ENCODE data around the gene SMPDL3B. TPM values are rescaled to one million over a fixed set of nuclear protein-coding genes. Genes with fewer than 3 reads are reported as not detected.

SMPDL3B gene
- total RNA-seq, 1 experiment from 2014 or later: 51.3 TPM

DNA sequence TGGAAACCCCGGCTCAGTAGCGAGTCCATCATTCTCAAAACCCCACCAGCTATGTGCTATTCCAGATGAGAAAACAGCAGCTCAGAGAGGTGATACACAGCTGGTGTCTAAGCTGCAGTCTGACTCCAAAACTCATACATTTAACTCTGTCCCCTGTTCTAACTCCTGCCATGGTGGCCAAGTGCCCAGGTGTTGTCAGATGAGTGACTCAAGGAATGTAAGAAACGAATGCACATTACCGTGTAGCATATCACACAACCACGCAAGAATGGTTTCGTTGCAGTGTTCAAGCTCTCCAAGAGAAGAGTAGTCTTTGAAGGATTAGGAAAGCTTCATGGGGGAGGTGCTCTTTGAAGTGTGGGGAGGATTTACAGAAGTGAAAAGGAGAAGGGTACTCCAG lies 20.3 kb downstream of the SMPDL3B start:
- no peak overlapping the region for H3K23ac ChIP-seq (ENCODE audit: insufficient read length, low read depth, low read length)
- H4K20me1 ChIP-seq (ENCODE audit: control insufficient read depth, insufficient read depth, insufficient read length): no peaks in the 10 kb centered on the region
- H3T11ph ChIP-seq (ENCODE audit: low read length): no peak overlapping the region
- H2BK12ac ChIP-seq (ENCODE audit: insufficient read length, low read depth, low read length): no peak overlapping the region
- H2AFZ ChIP-seq (ENCODE audit: low read length): no peak overlapping the region
- H3K14ac ChIP-seq (ENCODE audit: insufficient read depth, low read length): no peak overlapping the region
- no peak overlapping the region for H2BK15ac ChIP-seq (ENCODE audit: low read depth, low read length)
- no peaks in the 10 kb centered on the region; a peak in 1 of 5 replicates for H3K9me3 Mint-ChIP-seq
- no peaks in the 10 kb centered on the region for H3K4me1 ChIP-seq (ENCODE audit: insufficient read depth, low read length)
- WGBS (ENCODE audit: extremely low coverage, insufficient read length, low lambda C conversion rate): no CpG with 5 or more reads among the region's 6 CpGs
- H4K5ac ChIP-seq (ENCODE audit: insufficient read length, low read depth, low read length): no peak overlapping the region
- no peak overlapping the region for H3K4ac ChIP-seq (ENCODE audit: low read depth, low read length)
- TF ChIP-seq, protein P1, sequence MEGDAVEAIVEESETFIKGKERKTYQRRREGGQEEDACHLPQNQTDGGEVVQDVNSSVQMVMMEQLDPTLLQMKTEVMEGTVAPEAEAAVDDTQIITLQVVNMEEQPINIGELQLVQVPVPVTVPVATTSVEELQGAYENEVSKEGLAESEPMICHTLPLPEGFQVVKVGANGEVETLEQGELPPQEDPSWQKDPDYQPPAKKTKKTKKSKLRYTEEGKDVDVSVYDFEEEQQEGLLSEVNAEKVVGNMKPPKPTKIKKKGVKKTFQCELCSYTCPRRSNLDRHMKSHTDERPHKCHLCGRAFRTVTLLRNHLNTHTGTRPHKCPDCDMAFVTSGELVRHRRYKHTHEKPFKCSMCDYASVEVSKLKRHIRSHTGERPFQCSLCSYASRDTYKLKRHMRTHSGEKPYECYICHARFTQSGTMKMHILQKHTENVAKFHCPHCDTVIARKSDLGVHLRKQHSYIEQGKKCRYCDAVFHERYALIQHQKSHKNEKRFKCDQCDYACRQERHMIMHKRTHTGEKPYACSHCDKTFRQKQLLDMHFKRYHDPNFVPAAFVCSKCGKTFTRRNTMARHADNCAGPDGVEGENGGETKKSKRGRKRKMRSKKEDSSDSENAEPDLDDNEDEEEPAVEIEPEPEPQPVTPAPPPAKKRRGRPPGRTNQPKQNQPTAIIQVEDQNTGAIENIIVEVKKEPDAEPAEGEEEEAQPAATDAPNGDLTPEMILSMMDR (conservative IDR thresholded peaks at IDR 0.05): no peak
- H4K91ac ChIP-seq (ENCODE audit: insufficient read length, low read depth, low read length): no peak overlapping the region
- no peak overlapping the region for H3K56ac ChIP-seq (ENCODE audit: insufficient read length, low read depth, low read length)
- no peak overlapping the region for H3K27ac ChIP-seq (ENCODE audit: insufficient read length, low read depth, low read length)
- H3K27me3 ChIP-seq (ENCODE audit: insufficient read depth, low read length): no peaks in the 10 kb centered on the region
- H3K79me1 ChIP-seq (ENCODE audit: insufficient read depth, low read depth, low read length, poor library complexity, severe bottlenecking): no peaks in the 10 kb centered on the region
- H3K18ac ChIP-seq (ENCODE audit: insufficient read length, low read depth, low read length): no peak overlapping the region
- no peaks in the 10 kb centered on the region for H3K27me3 Mint-ChIP-seq (ENCODE audit: low read depth)
- H3K23me2 ChIP-seq (ENCODE audit: insufficient read length, low read depth, low read length, poor library complexity, severe bottlenecking): peaks cover 4% of the 10 kb centered on the region
- no peak overlapping the region for H4K8ac ChIP-seq (replicated peaks; ENCODE audit: insufficient read length, low read depth, low read length)
- H3K4me2 ChIP-seq (ENCODE audit: insufficient read depth, insufficient read length, low read length): no peak overlapping the region
- H3K9ac ChIP-seq (ENCODE audit: extremely low read depth, insufficient read length, low read length): no peak overlapping the region
- H3K79me2 ChIP-seq (ENCODE audit: insufficient read depth, low read length): no peaks in the 10 kb centered on the region
- no peak overlapping the region for H2BK5ac ChIP-seq (ENCODE audit: insufficient read length, low read length)
- H3K36me3 Mint-ChIP-seq (ENCODE audit: insufficient read depth in 1 of 3, low read depth in 3 of 3): peaks cover 18 to 77% (median 71%) of the 10 kb centered on the region in 3 experiments; a peak in 6 of 7 replicates
- DNase-seq: no peak
- H3K9me3 ChIP-seq (ENCODE audit: control insufficient read depth, low read depth, low read length): no peaks in the 10 kb centered on the region
- no peak overlapping the region for H3K27ac Mint-ChIP-seq
- H2BK20ac ChIP-seq (ENCODE audit: low read depth, low read length, poor library complexity, severe bottlenecking): no peak overlapping the region
- peaks cover 3 to 8% of the 10 kb centered on the region in 2 experiments for H3K4me1 Mint-ChIP-seq
- no peak overlapping the region for H2BK120ac ChIP-seq (ENCODE audit: low read depth, low read length, poor library complexity, severe bottlenecking)
- H3K4me3 Mint-ChIP-seq: no peak overlapping the region
- H2AK5ac ChIP-seq (ENCODE audit: insufficient read length, low read length): no peak overlapping the region
